Endothelial cell of umbilical vein (primary cell): ENCODE data around the gene SOX18.

ENCODE experiments used
- CTCF ChIP-seq, 2 donors: IDR thresholded peaks; 1 replicate in 1 of 2; 2 replicates in 1 of 2; pipeline ENCODE4 v1.5.1; 2011; ENCODE audit warnings: low read length in 2 of 2, mild to moderate bottlenecking in 2 of 2, moderate library complexity in 2 of 2, control low read depth in 1 of 2, inconsistent platforms in 1 of 2, low read depth in 1 of 2; ENCODE audit not compliant: insufficient read depth in 1 of 2; ENCODE audit errors: extremely low read depth in 1 of 2
- JUN ChIP-seq: IDR thresholded peaks from 2 replicates; pipeline ENCODE4 v1.6.1; 2011; ENCODE audit warnings: borderline replicate concordance, low read depth; ENCODE audit not compliant: insufficient read length, insufficient read depth
- MAX ChIP-seq: IDR thresholded peaks from 2 replicates; pipeline ENCODE4 v1.6.1; 2011; ENCODE audit not compliant: insufficient read depth, insufficient read length

GRCh38 chr20:64048402-64049044, 916 bp downstream of the SOX18 start:
- TF ChIP-seq JUN (no peak), CTCF (IDR thresholded peaks at IDR 0.05; ENCODE audit: extremely low read depth in 1 of 2, insufficient read depth in 1 of 2, low read depth in 1 of 2, low read length in 2 of 2) (no peak), MAX (no peak)
